Left ventricle myocardium superior (tissue), 1 donor: ENCODE results near the gene C2CD2L. TPM values are rescaled to one million over a fixed set of nuclear protein-coding genes. Genes with fewer than 3 reads are reported as not detected.
"Not testable (repeated sequence)": the region's sequence is repeated elsewhere in the genome, so short reads cannot be mapped to it uniquely, and the experiment has no call there.

ENCODE experiments used
- ATAC-seq: fragments of 200-7000 bp; cut with Tn5 transposase; one replicate; pipeline ENCODE4 v1.9.1; 2020; ENCODE audit warnings: mild to moderate bottlenecking, moderate library complexity
- DNase-seq: peaks from one replicate; pipeline ENCODE4 v3.0.0-alpha.2; 2020
- intact Hi-C: fragments of 100-400 bp; cut with micrococcal nuclease; formaldehyde crosslinking; loops from one replicate; pipeline ENCODE4 v1.11.0; 2022
- total RNA-seq: library from RNA; stranded (reverse); fragmentation: NEBNext Ultra II Directional; extraction: Animal tissue kit (Norgen Biotek cat#: 25700); gene quantifications from one replicate; pipeline ENCODE4 v1.2.1, GENCODE V29; 2021
- donor health status: DM: no; HTN: yes; CAD: no; lungs with severe emphysema.

C2CD2L gene
- total RNA-seq, 1 donor from 2014 or later: 9.6 TPM

GRCh38 chr11:119091966-119092879, 14.9 kb upstream of the C2CD2L start:
- DNase-seq (no peak), ATAC-seq (no peak)
- intact Hi-C loops: no loop called here

- no peak for ATAC-seq
- no peak for DNase-seq
- intact Hi-C loops: no loop called here
Observed at GRCh38 chr11:119092880-119093842, 14.0 kb upstream of the C2CD2L start.

- DNase-seq (peak; percentile 58), ATAC-seq (peak; percentile 31)
- intact Hi-C loops: no loop called here
Observed at GRCh38 chr11:119093942-119094815, 13.0 kb upstream of the C2CD2L start.

- DNase-seq (peak; percentile 91), ATAC-seq (peak; percentile 88)
- intact Hi-C loops: no loop called here
Observed at GRCh38 chr11:119094816-119095065, 12.4 kb upstream of the C2CD2L start.

- ATAC-seq (peak; percentile 96), DNase-seq (peak; percentile 98)
- intact Hi-C loops: no loop called here
Observed at GRCh38 chr11:119095066-119095880, 11.9 kb upstream of the C2CD2L start.

GRCh38 chr11:119099711-119100110, 7.4 kb upstream of the C2CD2L start:
- intact Hi-C loops: no loop called here
- ATAC-seq: no peak
- DNase-seq: no peak

- intact Hi-C loops: no loop called here
Observed at GRCh38 chr11:119100246-119100970, 6.7 kb upstream of the C2CD2L start.

GRCh38 chr11:119100994-119101758, 6.0 kb upstream of the C2CD2L start:
- ATAC-seq (peak; percentile 2), DNase-seq (no peak)
- intact Hi-C loops: no loop called here

More at GRCh38 chr11:119100246-119100970, 6.7 kb upstream of the C2CD2L start:
- ATAC-seq: no peak
- DNase-seq: no peak

GRCh38 chr11:119101759-119102423, 5.3 kb upstream of the C2CD2L start, which contains the start of gene DPAGT1:
Gene DPAGT1, minus strand, starts transcription at chr11:119101853. Its CDS starts 198 bp downstream, at chr11:119101655.
- DNase-seq (peak; percentile 88), ATAC-seq (peak; percentile 94)
- intact Hi-C loops: no loop called here

- DNase-seq, intact Hi-C loops, ATAC-seq: not testable (repeated sequence)
Observed at GRCh38 chr11:119103161-119103664, 3.9 kb upstream of the C2CD2L start.

- DNase-seq: no peak
- intact Hi-C loops: no loop called here
- ATAC-seq: no peak
Observed at GRCh38 chr11:119103793-119104192, 3.4 kb upstream of the C2CD2L start.

GRCh38 chr11:119107538-119108145, 498 bp downstream of the C2CD2L start:
- no peak for DNase-seq
- peak; percentile 41 for ATAC-seq
- intact Hi-C loops: no loop called here

GRCh38 chr11:119108146-119108856, 1.2 kb downstream of the C2CD2L start:
- no peak for DNase-seq
- ATAC-seq: no peak
- intact Hi-C loops: no loop called here

- ATAC-seq (no peak), DNase-seq (no peak)
- intact Hi-C loops: no loop called here
Observed at GRCh38 chr11:119108857-119109221, 1.7 kb downstream of the C2CD2L start.

- intact Hi-C loops: no loop called here
- no peak for ATAC-seq
Observed at GRCh38 chr11:119109843-119110242, 2.7 kb downstream of the C2CD2L start.

More at GRCh38 chr11:119109843-119110242, 2.7 kb downstream of the C2CD2L start:
- DNase-seq: no peak
